TTC549 (cell line): ENCODE results near the gene OVCH1.

Source experiments
- FAIRE-seq: peaks from 2 replicates; lab custom pipeline; 2012; peaks lifted over from hg19 to GRCh38; lab: Jason Lieb, UNC

The OVCH1 gene

DNA sequence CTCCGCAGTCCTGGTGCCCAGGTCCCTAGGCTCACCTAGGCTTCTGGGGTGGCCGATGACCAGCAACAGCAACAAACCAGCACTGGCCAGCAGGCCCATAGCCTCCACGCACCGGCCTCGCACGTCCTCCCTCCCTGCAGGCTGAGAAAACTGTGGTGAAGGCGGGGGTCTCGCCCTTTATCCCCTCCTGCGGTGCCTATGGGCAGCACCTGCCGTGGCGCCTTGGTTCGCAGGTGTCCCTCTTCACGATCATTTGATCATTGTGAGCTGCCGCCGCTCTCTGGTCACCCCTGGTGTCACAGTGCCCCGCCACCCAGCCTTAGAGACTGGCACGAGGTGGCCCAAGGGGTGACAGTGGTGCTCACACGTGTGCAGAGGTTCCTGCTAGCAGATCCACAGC is at the start of gene OVCH1:
OVCH1 (minus strand) TSS at position 99 of the 400 bp plus-strand sequence; CDS start at position 99, 0 bp downstream.
- no peak for FAIRE-seq

DNA sequence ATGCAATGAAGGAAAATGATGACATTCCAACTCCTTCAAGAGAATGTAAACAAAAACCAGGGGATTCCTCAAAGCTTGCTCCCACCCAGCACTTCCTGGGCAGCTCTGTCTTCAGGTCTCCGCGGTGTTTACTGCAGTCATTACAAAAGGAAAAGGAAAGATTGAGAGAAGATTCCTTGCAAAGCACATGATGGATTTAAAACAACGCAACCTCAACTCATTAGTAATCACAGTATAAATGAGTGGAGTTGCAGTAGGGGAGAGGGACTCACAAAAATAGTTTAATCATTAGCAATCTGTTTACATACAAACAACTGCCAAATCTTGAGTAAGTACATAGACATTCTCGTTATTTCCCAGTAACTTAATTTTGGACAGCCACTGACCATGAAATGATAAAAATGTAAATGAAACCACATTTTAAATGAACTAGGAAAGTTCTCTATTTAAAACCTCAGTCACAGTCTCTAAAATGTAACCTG is 49.7 kb upstream of the OVCH1 start:
- FAIRE-seq = no peak

- no peak for FAIRE-seq
Measured at GRCh38 chr12:29546000-29546399, 48.5 kb upstream of the OVCH1 start.

GRCh38 chr12:29545102-29545467 is 47.6 kb upstream of the OVCH1 start:
- FAIRE-seq = no peak

DNA sequence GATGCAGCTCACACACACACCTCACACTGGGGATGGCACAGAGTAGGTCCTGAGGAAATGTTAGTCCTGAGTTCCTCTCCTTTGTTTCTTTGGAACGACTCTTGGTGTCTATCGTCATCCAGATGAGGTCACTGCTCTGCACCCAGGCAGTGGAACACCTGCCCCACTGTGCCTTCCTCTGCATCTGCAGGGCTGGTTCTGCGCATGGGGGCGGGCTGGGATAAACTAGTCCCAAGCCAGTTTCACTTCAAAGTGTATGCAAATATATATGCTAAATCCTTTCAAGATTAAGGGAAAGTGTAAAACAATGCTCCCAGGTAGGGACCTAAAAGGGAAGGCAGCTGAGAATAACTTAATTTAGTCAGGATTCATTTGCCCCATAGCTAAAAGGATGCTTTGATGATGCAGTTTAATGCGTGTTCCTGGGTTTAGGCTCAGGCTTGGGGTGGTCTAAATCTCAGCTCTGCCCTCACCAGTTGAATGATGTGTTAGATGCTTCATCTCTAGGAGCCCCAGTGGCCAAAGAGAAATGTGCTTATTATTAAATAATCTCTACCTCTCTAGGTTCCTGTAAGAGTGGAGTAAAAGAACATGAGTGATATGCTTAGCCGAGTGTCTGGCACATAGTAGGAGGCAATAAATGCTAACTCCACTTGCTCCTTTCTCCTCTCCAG is 47.1 kb upstream of the OVCH1 start:
- no peak for FAIRE-seq

GRCh38 chr12:29543036-29543435 is 45.5 kb upstream of the OVCH1 start:
- no peak for FAIRE-seq

- no peak for FAIRE-seq
Measured at GRCh38 chr12:29537298-29537697, 39.8 kb upstream of the OVCH1 start.

DNA sequence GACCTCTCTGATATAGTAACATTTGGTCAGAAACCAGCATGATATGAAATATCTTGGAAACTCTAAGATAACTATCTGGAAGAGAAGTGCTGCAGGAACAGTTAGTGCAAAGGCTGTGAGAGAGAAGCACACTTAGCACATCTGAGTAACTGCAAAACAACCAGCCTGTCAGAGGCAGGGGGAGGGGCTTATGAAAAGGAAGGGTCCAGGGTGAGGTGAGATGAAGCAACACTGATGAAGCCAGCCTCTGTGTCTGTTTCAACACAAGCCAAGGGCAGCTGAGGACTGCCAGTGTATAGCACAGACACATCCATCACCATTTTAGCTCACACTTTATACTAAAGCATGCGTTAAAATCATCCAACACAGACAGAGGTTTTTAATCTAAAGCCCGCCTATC is 37.4 kb upstream of the OVCH1 start:
- FAIRE-seq = no peak

- no peak for FAIRE-seq
Measured at GRCh38 chr12:29533815-29534489, 36.5 kb upstream of the OVCH1 start.

DNA sequence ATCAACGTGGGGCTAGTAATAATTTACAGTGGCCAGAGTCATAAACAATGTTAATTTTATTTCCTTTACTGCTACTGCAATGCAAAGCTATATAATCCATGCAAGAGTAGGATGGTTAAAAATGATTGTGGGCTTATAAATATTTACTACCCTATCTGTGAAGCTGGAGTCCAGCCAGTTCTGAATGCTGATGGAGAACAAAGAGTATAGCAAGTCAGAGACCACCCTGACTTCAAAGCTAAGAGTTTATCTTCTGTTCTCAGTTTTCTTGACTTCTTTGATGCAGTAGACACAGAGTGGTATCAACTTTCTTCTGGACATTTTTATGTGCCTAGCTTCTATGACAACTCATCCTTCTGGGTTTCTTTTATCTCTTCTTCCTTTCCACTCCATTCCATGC is 34.0 kb upstream of the OVCH1 start:
- FAIRE-seq = no peak

DNA sequence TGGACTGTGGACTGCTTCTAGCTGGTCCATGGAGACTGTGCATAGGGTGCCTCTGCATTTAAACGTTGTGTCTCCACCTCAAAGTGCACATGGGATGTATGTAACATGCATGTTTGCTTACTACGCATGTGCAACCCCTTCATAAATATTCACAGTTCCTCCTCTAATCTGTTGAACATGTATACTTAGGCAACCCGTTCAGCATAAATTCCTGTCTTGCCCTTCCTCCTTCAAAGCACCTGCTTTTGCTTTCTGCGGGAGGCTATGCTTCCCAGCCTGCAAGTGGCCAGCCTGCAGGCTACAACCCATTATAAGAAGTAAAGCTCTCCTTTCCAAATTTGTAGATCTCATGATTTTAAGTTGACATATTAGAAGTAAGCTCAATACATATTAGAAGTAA is 33.0 kb upstream of the OVCH1 start:
- no peak for FAIRE-seq

DNA sequence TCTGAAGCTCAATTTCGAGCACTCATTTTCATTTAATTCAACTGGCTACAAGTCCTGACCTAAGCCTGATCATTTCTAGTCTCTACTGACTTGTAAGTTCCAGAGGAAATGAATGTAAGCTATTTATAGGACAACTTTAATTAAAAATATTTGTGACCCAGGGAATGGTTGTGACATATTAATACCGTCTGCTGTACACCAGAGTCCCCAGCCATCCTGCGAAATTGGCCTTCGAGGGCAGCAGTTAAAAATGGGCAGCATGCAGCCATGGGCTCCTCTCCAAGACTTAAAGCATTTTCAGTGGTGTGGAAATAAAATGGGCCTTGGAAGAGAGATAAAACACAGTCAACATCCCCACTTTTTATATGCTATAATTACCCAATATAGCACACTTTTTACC is 30.7 kb upstream of the OVCH1 start:
- no peak for FAIRE-seq

GRCh38 chr12:29521951-29522350 is 24.5 kb upstream of the OVCH1 start:
- no peak for FAIRE-seq

- FAIRE-seq = peak; percentile 38
Measured at GRCh38 chr12:29519585-29520182, 22.2 kb upstream of the OVCH1 start.

DNA sequence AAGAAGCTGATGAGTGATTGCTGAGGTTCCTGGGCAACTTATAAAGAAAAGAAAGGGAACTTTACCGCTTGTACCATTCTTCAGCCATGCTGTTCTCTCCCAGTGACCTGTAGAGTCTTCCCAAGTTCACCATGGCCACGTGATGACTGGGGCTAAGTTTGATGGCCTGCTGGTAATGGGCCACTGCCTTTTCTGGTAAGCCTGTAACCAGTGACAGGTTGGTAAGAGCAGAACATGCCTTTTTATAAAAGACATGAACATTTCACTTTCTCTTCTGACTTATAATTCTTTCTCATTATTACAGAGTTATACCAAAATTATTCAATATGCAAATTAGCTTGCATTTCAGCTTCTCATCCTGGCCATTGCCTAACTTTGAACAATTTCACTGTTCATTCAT is 20.9 kb upstream of the OVCH1 start:
- FAIRE-seq = no peak

GRCh38 chr12:29517264-29517663 is 19.8 kb upstream of the OVCH1 start:
- FAIRE-seq = no peak

- no peak for FAIRE-seq
Measured at GRCh38 chr12:29516431-29516875, 19.0 kb upstream of the OVCH1 start.

DNA sequence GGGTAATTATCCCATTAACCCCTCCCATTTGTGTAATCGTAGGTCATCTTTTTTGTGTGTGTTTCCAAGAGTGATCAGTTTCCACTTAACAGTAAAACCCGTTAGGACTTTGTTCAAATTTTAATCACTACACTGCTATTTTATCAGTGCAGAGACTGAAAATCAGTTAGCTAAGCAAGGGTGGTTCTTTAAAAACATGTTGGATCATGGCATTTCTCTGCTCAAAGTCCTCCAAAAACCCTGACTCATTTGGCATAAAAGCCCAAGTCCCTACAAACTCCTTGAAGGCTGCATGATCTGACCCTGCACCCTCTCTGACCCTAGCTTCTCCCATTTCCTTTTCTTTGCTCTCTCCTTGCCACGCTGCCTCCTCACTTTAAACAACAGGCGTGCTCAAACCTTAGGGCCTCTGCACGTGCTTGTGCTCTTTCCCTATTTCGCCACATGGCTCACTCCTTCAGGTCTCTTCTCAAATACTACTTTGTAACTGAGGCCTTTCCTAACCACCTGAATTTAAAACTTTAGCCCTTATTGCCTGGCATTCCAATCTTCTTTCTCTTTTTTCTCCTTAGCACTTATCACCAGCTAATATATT is 13.2 kb upstream of the OVCH1 start:
- FAIRE-seq = no peak

- no peak for FAIRE-seq
Measured at GRCh38 chr12:29509503-29509902, 12.0 kb upstream of the OVCH1 start.

DNA sequence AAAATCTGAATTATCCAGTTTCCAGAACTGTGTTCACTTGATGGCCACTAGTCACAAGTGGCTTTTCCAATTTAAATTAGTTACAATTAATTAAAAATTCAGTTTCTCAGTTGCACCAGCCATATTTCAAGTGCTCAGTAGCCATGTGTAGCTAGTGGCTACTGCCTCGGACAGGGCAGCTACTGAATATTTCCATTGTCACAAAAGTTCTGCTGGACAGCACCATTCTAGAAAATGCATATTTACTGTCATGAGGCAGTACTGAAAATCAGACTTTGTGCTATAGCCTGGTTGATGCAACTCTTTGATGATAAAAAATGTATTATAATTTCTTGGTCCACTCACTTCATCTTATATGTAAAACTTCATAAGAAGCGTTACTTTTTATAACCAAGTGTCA is 11.5 kb upstream of the OVCH1 start:
- no peak for FAIRE-seq

GRCh38 chr12:29505122-29505521 is 7.6 kb upstream of the OVCH1 start:
- FAIRE-seq = no peak

GRCh38 chr12:29503283-29503682 is 5.8 kb upstream of the OVCH1 start:
- no peak for FAIRE-seq

DNA sequence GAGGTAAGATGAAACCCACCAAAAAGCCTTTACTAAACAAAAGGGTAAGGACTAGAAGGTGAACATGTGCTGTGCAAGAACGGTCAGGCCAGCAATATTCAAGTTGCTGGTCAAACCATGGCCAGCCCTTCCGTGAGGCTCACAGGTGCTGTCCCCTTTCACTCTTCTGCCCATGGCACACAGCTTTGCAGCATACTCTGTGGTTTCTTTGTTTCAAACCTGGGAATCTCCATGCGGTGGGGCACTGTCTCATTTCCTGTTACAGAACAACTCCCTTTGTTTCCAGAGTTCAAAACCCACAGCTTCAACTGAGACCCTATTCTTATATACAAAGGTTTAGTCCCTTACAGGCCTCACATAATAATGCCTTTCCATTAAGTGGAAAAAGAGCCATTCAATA is 1.7 kb upstream of the OVCH1 start:
- no peak for FAIRE-seq
